ENCODE results near the gene PRDM1. TPM values are rescaled to one million over a fixed set of nuclear protein-coding genes. Genes with fewer than 3 reads are reported as not detected.

PRDM1 gene
- 1.4 and 9.5 TPM in 2 replicates for total RNA-seq

- DNase-seq, result peak; percentile 77
These were observed at the start of gene PRDM1 for GRCh38 chr6:106085984-106086813. PRDM1 (plus strand) TSS chr6:106086336; CDS start chr6:106086554, 218 bp downstream.

GRCh38 chr6:106037060-106037459 lies 49.1 kb upstream of the PRDM1 start:
- DNase-seq, result no peak

GRCh38 chr6:106039897-106040592 lies 46.1 kb upstream of the PRDM1 start:
- DNase-seq, result peak; percentile 14

- no peak for DNase-seq
These were observed 42.0 kb upstream of the PRDM1 start for GRCh38 chr6:106044151-106044550.

GRCh38 chr6:106045077-106045476 lies 41.1 kb upstream of the PRDM1 start:
- no peak for DNase-seq

GRCh38 chr6:106046116-106046853 lies 39.9 kb upstream of the PRDM1 start:
- DNase-seq, result no peak

- no peak for DNase-seq
These were observed 39.3 kb upstream of the PRDM1 start for GRCh38 chr6:106046854-106047200.

GRCh38 chr6:106048336-106048735 lies 37.8 kb upstream of the PRDM1 start:
- no peak for DNase-seq

GRCh38 chr6:106050538-106050937 lies 35.6 kb upstream of the PRDM1 start:
- no peak for DNase-seq

GRCh38 chr6:106051226-106051625 lies 34.9 kb upstream of the PRDM1 start:
- no peak for DNase-seq

- DNase-seq, result no peak
These were observed 32.5 kb upstream of the PRDM1 start for GRCh38 chr6:106053484-106054205.

- no peak for DNase-seq
These were observed 30.6 kb upstream of the PRDM1 start for GRCh38 chr6:106055489-106055888.

- DNase-seq, result no peak
These were observed 29.9 kb upstream of the PRDM1 start for GRCh38 chr6:106056060-106056745.

- DNase-seq, result no peak
These were observed 29.3 kb upstream of the PRDM1 start for GRCh38 chr6:106056746-106057390.

GRCh38 chr6:106059331-106059730 lies 26.8 kb upstream of the PRDM1 start:
- no peak for DNase-seq

GRCh38 chr6:106060167-106060566 lies 26.0 kb upstream of the PRDM1 start:
- DNase-seq, result no peak

- DNase-seq, result no peak
These were observed 22.7 kb upstream of the PRDM1 start for GRCh38 chr6:106063448-106063850.

GRCh38 chr6:106064142-106064541 lies 22.0 kb upstream of the PRDM1 start:
- no peak for DNase-seq

GRCh38 chr6:106064756-106065155 lies 21.4 kb upstream of the PRDM1 start:
- DNase-seq, result no peak

- no peak for DNase-seq
These were observed 19.1 kb upstream of the PRDM1 start for GRCh38 chr6:106066989-106067388.

GRCh38 chr6:106069478-106069877 lies 16.7 kb upstream of the PRDM1 start:
- DNase-seq, result peak; percentile 63

- DNase-seq, result no peak
These were observed 15.5 kb upstream of the PRDM1 start for GRCh38 chr6:106070636-106071035.

All from dermis blood vessel endothelial cell (primary cell).